Fibroblast of villous mesenchyme (primary cell): Measurements from ENCODE around the gene APBB2. TPM values are rescaled to one million over a fixed set of nuclear protein-coding genes. Genes with fewer than 3 reads are reported as not detected.

Source experiments
- DNase-seq: peaks from one replicate; pipeline ENCODE4 v3.0.0-alpha.2; 2010; ENCODE audit warnings: low read depth
- H3K4me3 ChIP-seq: 2 replicates; pipeline ENCODE4 v1.5.1; 2011; ENCODE audit warnings: low read depth, mild to moderate bottlenecking, low read length
- total RNA-seq: library from RNA; depleted of rRNA; stranded (reverse); fragments of >200 nt; gene quantifications from 2 replicates; pipeline ENCODE4 v1.2.3, GENCODE V29; 2012
- TF ChIP-seq, protein P1 (sequence below): IDR thresholded peaks from 2 replicates; pipeline ENCODE4 v1.5.1; 2012; ENCODE audit warnings: low read depth, mild to moderate bottlenecking, low read length; ENCODE audit not compliant: insufficient read depth

Gene APBB2
- total RNA-seq, 1 donor: 133 TPM

DNA sequence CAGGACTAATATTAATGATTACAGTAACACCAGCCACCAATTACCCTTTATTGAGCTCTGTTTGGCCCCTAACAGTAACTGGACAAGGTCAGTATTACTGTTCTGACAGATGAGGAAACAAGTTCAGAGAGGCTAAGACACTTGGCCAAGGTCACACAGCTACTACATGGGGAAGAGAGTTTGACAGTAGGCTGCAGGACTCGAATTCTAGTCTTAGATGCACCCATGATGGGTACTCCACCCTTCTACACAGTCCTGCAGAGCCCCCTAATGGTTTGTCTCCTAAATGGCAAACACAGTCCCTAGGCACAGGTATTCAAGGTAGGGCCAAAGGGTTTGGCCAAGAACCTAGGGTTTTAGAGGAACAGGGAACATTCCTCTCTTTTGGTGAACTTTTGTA lies 370.6 kb downstream of the APBB2 start:
- no peak overlapping the region for H3K4me3 ChIP-seq
- no peak for DNase-seq
- TF ChIP-seq, protein P1, sequence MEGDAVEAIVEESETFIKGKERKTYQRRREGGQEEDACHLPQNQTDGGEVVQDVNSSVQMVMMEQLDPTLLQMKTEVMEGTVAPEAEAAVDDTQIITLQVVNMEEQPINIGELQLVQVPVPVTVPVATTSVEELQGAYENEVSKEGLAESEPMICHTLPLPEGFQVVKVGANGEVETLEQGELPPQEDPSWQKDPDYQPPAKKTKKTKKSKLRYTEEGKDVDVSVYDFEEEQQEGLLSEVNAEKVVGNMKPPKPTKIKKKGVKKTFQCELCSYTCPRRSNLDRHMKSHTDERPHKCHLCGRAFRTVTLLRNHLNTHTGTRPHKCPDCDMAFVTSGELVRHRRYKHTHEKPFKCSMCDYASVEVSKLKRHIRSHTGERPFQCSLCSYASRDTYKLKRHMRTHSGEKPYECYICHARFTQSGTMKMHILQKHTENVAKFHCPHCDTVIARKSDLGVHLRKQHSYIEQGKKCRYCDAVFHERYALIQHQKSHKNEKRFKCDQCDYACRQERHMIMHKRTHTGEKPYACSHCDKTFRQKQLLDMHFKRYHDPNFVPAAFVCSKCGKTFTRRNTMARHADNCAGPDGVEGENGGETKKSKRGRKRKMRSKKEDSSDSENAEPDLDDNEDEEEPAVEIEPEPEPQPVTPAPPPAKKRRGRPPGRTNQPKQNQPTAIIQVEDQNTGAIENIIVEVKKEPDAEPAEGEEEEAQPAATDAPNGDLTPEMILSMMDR: peak; percentile 13

DNA sequence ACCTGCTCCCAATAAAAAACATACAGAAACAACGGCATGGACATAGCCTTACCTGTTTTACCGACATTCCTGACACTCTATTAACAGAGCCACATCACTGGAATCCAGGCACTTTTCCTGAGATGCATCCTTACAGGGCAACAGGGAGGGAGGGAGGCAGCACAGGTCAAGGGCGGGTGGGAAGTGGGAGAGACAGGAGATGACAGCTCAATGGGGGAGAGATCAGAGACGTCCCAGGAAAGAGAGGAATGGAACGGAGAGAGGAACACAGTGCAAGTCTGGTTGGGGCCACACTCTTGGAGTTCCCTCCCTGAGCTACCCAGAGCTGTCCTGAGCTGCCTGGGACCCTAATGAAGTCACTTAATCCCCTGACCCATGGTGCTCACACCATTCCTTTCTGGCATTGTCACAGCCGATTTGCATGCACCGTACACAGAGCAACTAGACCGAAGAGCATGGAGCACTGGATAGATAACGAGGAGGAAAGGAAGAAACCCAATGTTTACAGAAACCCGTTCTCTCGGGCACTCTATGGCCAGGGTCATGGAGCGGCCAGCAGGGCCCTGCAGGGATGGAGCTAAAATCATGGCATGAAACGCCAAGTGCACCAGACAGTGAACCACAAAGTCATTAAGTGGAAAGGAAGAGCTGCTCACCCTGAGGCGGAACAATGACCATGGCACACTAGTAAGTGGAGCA lies 371.5 kb downstream of the APBB2 start:
- TF ChIP-seq, protein P1: no peak
- no peak for DNase-seq
- no peak overlapping the region for H3K4me3 ChIP-seq

DNA sequence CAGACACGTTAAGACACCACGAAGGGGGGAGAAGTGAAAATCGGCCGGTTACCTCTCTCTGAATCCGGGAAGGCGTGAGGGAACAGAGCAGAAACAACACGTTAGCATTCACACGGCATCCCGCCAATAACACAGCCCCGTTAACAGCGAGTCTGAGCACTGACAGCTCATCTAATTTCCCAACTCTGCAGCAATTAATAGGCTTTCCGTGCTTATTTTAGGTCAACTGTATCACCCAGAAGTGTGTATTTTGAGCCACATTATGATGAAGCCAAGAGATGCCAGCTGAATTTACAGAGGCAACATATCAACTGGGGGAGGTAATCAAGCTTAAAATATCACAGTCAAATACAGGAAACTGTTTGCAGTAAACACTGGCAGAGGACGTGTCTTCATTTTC lies 372.0 kb downstream of the APBB2 start:
- H3K4me3 ChIP-seq: no peak overlapping the region
- DNase-seq: no peak
- TF ChIP-seq, protein P1: no peak

DNA sequence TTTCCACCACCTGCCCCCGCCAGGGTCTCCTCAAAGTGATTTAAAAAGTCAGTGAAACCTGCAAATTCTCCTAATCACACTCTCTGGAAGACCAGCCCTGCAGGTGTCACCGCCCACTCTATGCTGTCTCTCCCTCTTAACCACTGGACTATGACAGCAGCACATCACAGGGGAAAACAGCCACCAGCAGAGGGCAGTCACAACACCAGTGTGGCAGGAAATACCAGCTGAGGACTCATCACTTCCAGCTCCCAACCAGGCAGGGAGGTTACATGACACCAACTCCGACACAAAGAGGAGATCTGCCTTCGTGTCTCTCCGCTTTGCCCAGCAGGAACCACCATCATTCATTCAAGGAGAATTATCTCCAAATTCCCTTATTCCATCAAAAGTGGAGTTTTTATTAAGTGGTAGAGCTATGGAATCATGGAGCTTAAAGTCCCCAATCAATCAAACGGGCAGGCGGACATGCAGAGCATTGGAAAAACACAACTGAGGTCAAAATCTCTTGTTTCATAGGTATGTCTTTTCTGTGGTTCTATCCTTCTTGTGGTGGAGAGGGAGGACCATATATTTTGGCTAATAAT lies 373.3 kb downstream of the APBB2 start:
- DNase-seq: peak; percentile 72
- TF ChIP-seq, protein P1: peak; percentile 78
- H3K4me3 ChIP-seq: no peak overlapping the region

DNA sequence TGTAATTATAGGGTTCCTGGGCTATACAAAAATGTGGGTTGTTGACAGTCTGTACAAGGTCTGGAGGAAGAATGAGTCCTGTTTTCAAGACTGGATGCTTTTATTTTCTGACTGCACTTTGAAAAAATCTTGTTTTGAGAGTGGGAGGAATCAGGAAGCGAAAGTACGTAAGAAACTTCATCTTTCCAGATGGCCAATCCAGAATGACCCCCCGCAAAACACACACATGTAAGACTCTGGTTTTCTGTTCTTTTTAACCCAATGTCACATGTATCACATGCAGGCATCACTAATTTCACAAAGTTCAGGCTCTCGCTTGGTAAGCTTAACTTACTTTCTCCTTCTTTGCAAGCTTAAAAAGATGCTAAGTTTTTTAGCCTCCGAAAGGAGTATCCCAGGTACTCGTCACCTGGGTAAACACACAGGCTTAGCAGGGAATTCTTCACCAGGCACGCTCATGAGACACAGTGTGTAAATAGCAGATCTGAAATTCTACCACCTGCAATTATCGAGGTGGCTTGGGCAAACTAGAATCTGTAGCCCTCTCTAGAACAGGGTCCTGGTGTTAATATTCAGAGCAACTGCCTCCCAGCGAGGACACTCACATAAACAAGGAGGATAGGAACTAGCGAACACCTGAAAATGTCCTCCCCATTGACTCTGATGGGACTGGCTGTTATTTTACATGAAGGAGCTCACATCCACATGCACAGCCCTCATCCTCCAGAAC lies 373.9 kb downstream of the APBB2 start:
- H3K4me3 ChIP-seq: no peak overlapping the region
- TF ChIP-seq, protein P1: no peak
- peak; percentile 26 for DNase-seq

DNA sequence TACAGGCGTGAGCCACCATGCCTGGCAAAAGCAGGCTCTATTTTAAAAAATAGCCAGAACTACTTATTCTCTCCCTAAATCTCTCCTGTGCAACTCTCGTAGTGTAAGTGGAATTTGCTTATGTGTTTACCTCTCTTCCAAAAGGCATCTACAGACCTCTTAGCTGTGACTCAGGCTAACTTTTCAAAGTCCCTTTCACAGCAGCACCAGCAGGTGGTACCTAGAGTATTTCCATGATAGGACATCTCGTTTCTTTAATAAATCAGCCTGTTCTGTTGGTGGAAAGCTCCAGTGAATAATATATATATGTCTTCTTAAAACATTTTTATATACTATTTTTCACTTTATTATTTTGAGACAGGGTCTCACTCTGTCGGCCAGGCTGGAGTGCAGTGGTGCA lies 375.6 kb downstream of the APBB2 start:
- TF ChIP-seq, protein P1: no peak
- DNase-seq: no peak
- H3K4me3 ChIP-seq: no peak overlapping the region
